GM12878 (cell line): Measurements from ENCODE around the gene PAX5. TPM values are rescaled to one million over a fixed set of nuclear protein-coding genes. Genes with fewer than 3 reads are reported as not detected.
A peak's percentile ranks its signal among the peaks of the same experiment; 100 is the strongest.
"Not testable (repeated sequence)": the region's sequence is repeated elsewhere in the genome, so short reads cannot be mapped to it uniquely, and the experiment has no call there.

Source experiments
- ATAC-seq: fragments of 200-7000 bp; cut with Tn5 transposase; 3 replicates; pipeline ENCODE4 v1.9.1; 2020; ENCODE audit warnings: mild to moderate bottlenecking, moderate library complexity
- BruUV-seq: library from RNA; stranded (reverse); fragments of 400-500 nt; replicated peaks from 2 replicates; lab custom pipeline; 2021; lab: Mats Ljungman, UMichigan
- CTCF ChIA-PET: fragments of 300-600 bp; sonication (Branson Sonifier 250); formaldehyde crosslinking; extraction: SDS; loops from one replicate; lab custom pipeline; 2021; ENCODE audit warnings: inconsistent platforms; lab: Yijun Ruan, JAX
- POLR2A ChIA-PET: fragments of 350-600 bp; formaldehyde crosslinking; extraction: SDS; loops from one replicate; lab custom pipeline; 2021; ENCODE audit warnings: inconsistent platforms; lab: Charles Lee
- RAD21 ChIA-PET: fragments of 300-600 bp; sonication (Branson Sonifier 250); formaldehyde crosslinking; loops from one replicate; lab custom pipeline; 2023; ENCODE audit warnings: antibody characterized with exemption; ENCODE audit not compliant: unreplicated experiment; lab: Charles Lee
- SMC1A ChIA-PET: fragments of 300-600 bp; sonication (Branson Sonifier 250); formaldehyde crosslinking; loops from one replicate; lab custom pipeline; 2023; ENCODE audit not compliant: unreplicated experiment, uncharacterized antibody; lab: Charles Lee
- DNase-seq: peaks from one replicate; pipeline ENCODE4 v3.0.0-alpha.2; 2011; ENCODE audit warnings: low read depth, low spot score
- FAIRE-seq: peaks from 3 replicates; lab custom pipeline; 2011; peaks lifted over from hg19 to GRCh38; lab: Jason Lieb, UNC
- H2AFZ ChIP-seq: 2 replicates; pipeline ENCODE4 v1.6.0; 2011; ENCODE audit warnings: low read depth, low read length, control low read depth; ENCODE audit not compliant: control insufficient read depth
- H3K27ac ChIP-seq: 2 replicates; pipeline ENCODE4 v1.5.1; 2011; ENCODE audit warnings: control low read depth; ENCODE audit not compliant: control insufficient read depth, insufficient read depth
- H3K27me3 ChIP-seq, 2 experiments: replicated peaks in 1 of 2; 2 replicates each; pipeline versions ENCODE4 v1.6.0 to v1.6.1; 2011; ENCODE audit warnings: low read length in 1 of 2; ENCODE audit not compliant: control insufficient read depth in 2 of 2, insufficient read depth in 2 of 2
- H3K36me3 ChIP-seq, 2 experiments: 2 replicates each; pipeline ENCODE4 v1.5.1; 2011; ENCODE audit warnings: low read length in 1 of 2; ENCODE audit not compliant: control insufficient read depth in 2 of 2, insufficient read depth in 2 of 2
- H3K4me1 ChIP-seq: 2 replicates; pipeline ENCODE4 v1.6.1; 2011; ENCODE audit warnings: mild to moderate bottlenecking, low read length, moderate library complexity, mixed read lengths; ENCODE audit not compliant: control insufficient read depth, insufficient read depth
- H3K4me2 ChIP-seq: 2 replicates; pipeline ENCODE4 v1.6.0; 2011; ENCODE audit warnings: control low read depth; ENCODE audit not compliant: control insufficient read depth, insufficient read depth
- H3K4me3 ChIP-seq: fragments of 200-600 bp; sonication (generic); 2 replicates; pipeline ENCODE4 v1.5.1; 2016
- H3K79me2 ChIP-seq: 2 replicates; pipeline ENCODE4 v1.6.0; 2011; ENCODE audit warnings: low read length; ENCODE audit not compliant: control insufficient read depth, insufficient read depth
- H3K9ac ChIP-seq: 2 replicates; pipeline ENCODE4 v1.8.0; 2011; ENCODE audit warnings: low read length, control low read depth, mixed read lengths; ENCODE audit not compliant: control insufficient read depth, insufficient read depth
- H3K9me3 ChIP-seq: replicated peaks from 3 replicates; pipeline ENCODE4 v1.5.1; 2011; ENCODE audit warnings: mild to moderate bottlenecking, low read length; ENCODE audit not compliant: control insufficient read depth, insufficient read depth
- H4K20me1 ChIP-seq: 2 replicates; pipeline ENCODE4 v1.6.0; 2011; ENCODE audit not compliant: control insufficient read depth, insufficient read depth
- DPF2 ChIP-seq: fragments of 450-650 bp; IDR thresholded peaks from 2 replicates; pipeline ENCODE4 v1.6.1; 2017; ENCODE audit warnings: mild to moderate bottlenecking
- LARP7 ChIP-seq: fragments of 450-650 bp; IDR thresholded peaks from 2 replicates; pipeline ENCODE4 v1.6.1; 2017; ENCODE audit warnings: mild to moderate bottlenecking
- POLR2A ChIP-seq: IDR thresholded peaks from 2 replicates; pipeline ENCODE4 v1.6.1; 2011; ENCODE audit warnings: low read depth, mild to moderate bottlenecking, low read length
- RUNX3 ChIP-seq: IDR thresholded peaks from 2 replicates; pipeline ENCODE4 v1.6.1; 2012; ENCODE audit warnings: low read length, inconsistent platforms
- WGBS: methylation state at CpG from one replicate; pipeline ENCODE4 v1.1.6; 2016; ENCODE audit warnings: low lambda C conversion rate; ENCODE audit not compliant: insufficient replicate concordance, insufficient coverage; ENCODE audit errors: missing lambda C conversion rate; 5-methylcytosine and 5-hydroxymethylcytosine counted together
- in situ Hi-C: fragments of 300-500 bp; cut with MboI; formaldehyde crosslinking; loops from 9 replicates; pipeline ENCODE4 v1.14.3; 2018; ENCODE audit warnings: mixed read lengths
- intact Hi-C: fragments of 100-400 bp; cut with micrococcal nuclease; formaldehyde crosslinking; loops from one replicate; pipeline ENCODE4 v1.14.2; 2022; ENCODE audit not compliant: unreplicated experiment
- polyA plus RNA-seq, 11 experiments: library from polyadenylated mRNA; depleted of rRNA in 4 of 11; unstranded in 6 of 11; stranded (reverse) in 5 of 11; fragments of >200 nt; fragmentation: Nextera tagmentation in 4 of 11; fragmentation: Illumina TruSeq in 1 of 11; extraction: Ambion mirVana in 4 of 11; extraction: Trizol in 1 of 11; gene quantifications; 1 replicate in 1 of 11; 2 replicates in 10 of 11; pipeline versions ENCODE4 v1.2.1 to v1.2.3, GENCODE V29; 2011 to 2016; ENCODE audit warnings: inconsistent platforms in 2 of 11, missing spikeins in 2 of 11, low read depth in 1 of 11
- total RNA-seq, 4 experiments: library from RNA; depleted of rRNA in 3 of 4; stranded (reverse); fragments of >200 nt in 3 of 4; fragmentation: Illumina TruSeq in 1 of 4; extraction: Trizol in 1 of 4; gene quantifications; 2 replicates each; pipeline versions ENCODE4 v1.2.1 to v1.2.3, GENCODE V29; 2013 to 2021
- TF ChIP-seq, protein P1 (sequence below): fragments of 450-650 bp; conservative IDR thresholded peaks from 2 replicates; pipeline ENCODE4 v1.6.1; 2017; ENCODE audit warnings: mild to moderate bottlenecking, moderate library complexity

Gene PAX5
- total and polyA plus RNA-seq, 10 of the 15 experiments (the other 5 are each of a cell fraction or from before 2014, with no cell fraction given) = 2.2 to 123 (median 31.9) TPM

DNA sequence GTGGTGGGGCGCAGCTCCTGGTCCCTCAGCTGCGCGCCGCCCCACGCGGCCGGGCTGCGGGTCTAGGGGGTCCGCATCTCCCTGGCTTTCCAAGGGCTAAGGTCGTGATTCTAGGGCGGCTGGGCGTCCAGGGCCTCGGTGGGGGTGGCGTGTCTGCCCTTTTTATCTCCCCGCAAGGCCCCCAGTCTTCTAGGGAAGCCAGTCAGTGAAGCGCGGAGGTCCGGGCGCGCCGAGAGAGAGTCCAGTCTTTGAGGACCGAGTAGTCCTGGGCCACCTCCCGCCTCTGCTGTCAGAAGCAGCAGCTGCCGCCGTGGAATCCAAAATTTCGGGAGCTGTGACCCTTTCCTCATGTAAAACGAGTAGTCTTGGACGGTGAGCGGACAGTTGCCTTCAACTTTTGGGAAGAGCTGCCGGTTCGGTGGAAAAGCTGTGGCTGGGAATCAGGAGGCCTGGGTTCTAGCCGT, 46.1 kb upstream of the PAX5 start:
- Histone ChIP-seq H3K4me1 (peaks cover 18% of the 10 kb centered on the region), H3K4me3 (peak overlapping the region; percentile 84), H3K9ac (peak overlapping the region; percentile 81), H3K79me2 (peaks cover 56% of the 10 kb centered on the region), H2AFZ (peak overlapping the region; percentile 69), H3K4me2 (peak overlapping the region; percentile 65), H3K27ac (peak overlapping the region; percentile 87)
- ChIA-PET SMC1A (interaction anchor here (0.9 to 6.1 kb wide), 12 partner anchors 9 to 243 kb away, joined by 3 to 31 read pairs (median 4); partner anchors contain the start of gene ZCCHC7), CTCF (interaction anchor here (0.9 to 2.8 kb wide), 9 partner anchors 9 to 249 kb away, joined by 3 to 11 read pairs (median 4); partner anchors contain the start of gene ZCCHC7), POLR2A (interaction anchor here (0.8 to 3.0 kb wide), 9 partner anchors 9 to 133 kb away, joined by 3 to 14 read pairs (median 5); partner anchors contain the start of gene ZCCHC7), RAD21 (interaction anchor here (0.7 to 9.1 kb wide), 12 partner anchors 41 to 303 kb away, joined by 3 to 64 read pairs (median 4); partner anchors contain the start of gene ZCCHC7)
- BruUV-seq, in situ Hi-C loops, H4K20me1 ChIP-seq, FAIRE-seq, H3K27me3 ChIP-seq, DNase-seq, H3K9me3 ChIP-seq, H3K36me3 ChIP-seq: not testable (repeated sequence)
- under 1% methylated on average over 32 of the region's 32 CpGs for WGBS
- TF ChIP-seq DPF2 (peak; percentile 35; the same call in 1 of the 2 replicates), POLR2A (peak; percentile 4; the same call in 1 of the 2 replicates), RUNX3 (0 out of 2 replicates have a peak, but pooled peaks have one; percentile 17), LARP7 (peak; percentile 8; the same call in 1 of the 2 replicates)
- TF ChIP-seq, protein P1, sequence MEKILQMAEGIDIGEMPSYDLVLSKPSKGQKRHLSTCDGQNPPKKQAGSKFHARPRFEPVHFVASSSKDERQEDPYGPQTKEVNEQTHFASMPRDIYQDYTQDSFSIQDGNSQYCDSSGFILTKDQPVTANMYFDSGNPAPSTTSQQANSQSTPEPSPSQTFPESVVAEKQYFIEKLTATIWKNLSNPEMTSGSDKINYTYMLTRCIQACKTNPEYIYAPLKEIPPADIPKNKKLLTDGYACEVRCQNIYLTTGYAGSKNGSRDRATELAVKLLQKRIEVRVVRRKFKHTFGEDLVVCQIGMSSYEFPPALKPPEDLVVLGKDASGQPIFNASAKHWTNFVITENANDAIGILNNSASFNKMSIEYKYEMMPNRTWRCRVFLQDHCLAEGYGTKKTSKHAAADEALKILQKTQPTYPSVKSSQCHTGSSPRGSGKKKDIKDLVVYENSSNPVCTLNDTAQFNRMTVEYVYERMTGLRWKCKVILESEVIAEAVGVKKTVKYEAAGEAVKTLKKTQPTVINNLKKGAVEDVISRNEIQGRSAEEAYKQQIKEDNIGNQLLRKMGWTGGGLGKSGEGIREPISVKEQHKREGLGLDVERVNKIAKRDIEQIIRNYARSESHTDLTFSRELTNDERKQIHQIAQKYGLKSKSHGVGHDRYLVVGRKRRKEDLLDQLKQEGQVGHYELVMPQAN = 0 out of 2 replicates have a peak, but pooled peaks have one; percentile 11
- intact Hi-C loops = loop anchor here (2.0 to 5.0 kb wide), 3 partner anchors 42 to 222 kb away; partner anchors contain the start of genes PAX5 and ZCCHC7
- ATAC-seq = peak; percentile 50
